Trophoblast cell (in vitro differentiated cells and primary cell): ENCODE data around the gene XYLT1.

Experiments used
- DNase-seq, 2 donors: peaks; one replicate each; pipeline ENCODE4 v3.0.0-alpha.2; 2016
- H2AFZ ChIP-seq: 2 replicates; pipeline ENCODE4 v1.6.1; 2013; ENCODE audit warnings: low read length, moderate library complexity, mild to moderate bottlenecking; ENCODE audit not compliant: insufficient read depth, poor library complexity
- H2AK5ac ChIP-seq: 2 replicates; pipeline ENCODE4 v1.6.1; 2013; ENCODE audit warnings: mild to moderate bottlenecking, low read length
- H2BK120ac ChIP-seq: 2 replicates; pipeline ENCODE4 v1.6.1; 2013; ENCODE audit warnings: low read length, mild to moderate bottlenecking, moderate library complexity; ENCODE audit not compliant: insufficient read depth, poor library complexity
- H2BK12ac ChIP-seq: 2 replicates; pipeline ENCODE4 v1.6.1; 2013; ENCODE audit warnings: mild to moderate bottlenecking, low read length, moderate library complexity
- H2BK5ac ChIP-seq: 2 replicates; pipeline ENCODE4 v1.6.1; 2013; ENCODE audit warnings: low read length, low read depth, moderate library complexity, mild to moderate bottlenecking; ENCODE audit not compliant: poor library complexity
- H3K14ac ChIP-seq: 2 replicates; pipeline ENCODE4 v1.6.1; 2013; ENCODE audit warnings: mild to moderate bottlenecking, low read length
- H3K18ac ChIP-seq: 2 replicates; pipeline ENCODE4 v1.6.1; 2013; ENCODE audit warnings: mild to moderate bottlenecking, low read length
- H3K23ac ChIP-seq: 2 replicates; pipeline ENCODE4 v1.6.1; 2013; ENCODE audit warnings: low read length
- H3K27ac ChIP-seq: 2 replicates; pipeline ENCODE4 v1.5.1; 2013; ENCODE audit warnings: low read depth, mild to moderate bottlenecking, inconsistent platforms, low read length, moderate library complexity
- H3K27me3 ChIP-seq: 2 replicates; pipeline ENCODE4 v1.6.1; 2013; ENCODE audit warnings: inconsistent platforms, mild to moderate bottlenecking, low read length, moderate library complexity; ENCODE audit not compliant: insufficient read depth
- H3K36me3 ChIP-seq, 2 experiments: 1 replicate in 1 of 2; 2 replicates in 1 of 2; pipeline ENCODE4 v1.6.1; 2013; ENCODE audit warnings: low read length in 2 of 2, mild to moderate bottlenecking in 2 of 2, moderate library complexity in 1 of 2; ENCODE audit not compliant: insufficient read depth in 2 of 2, control insufficient read depth in 1 of 2
- H3K4ac ChIP-seq: 2 replicates; pipeline ENCODE4 v1.6.1; 2013; ENCODE audit warnings: low read depth, mild to moderate bottlenecking, low read length, moderate library complexity
- H3K4me1 ChIP-seq, 2 experiments: 1 replicate in 1 of 2; 2 replicates in 1 of 2; pipeline ENCODE4 v1.6.1; 2013; ENCODE audit warnings: low read length in 2 of 2, mild to moderate bottlenecking in 2 of 2, moderate library complexity in 1 of 2; ENCODE audit not compliant: insufficient read depth in 2 of 2, control insufficient read depth in 1 of 2
- H3K4me2 ChIP-seq: 2 replicates; pipeline ENCODE4 v1.6.1; 2013; ENCODE audit warnings: inconsistent platforms, mild to moderate bottlenecking, low read length, moderate library complexity
- H3K4me3 ChIP-seq: 2 replicates; pipeline ENCODE4 v1.5.1; 2013; ENCODE audit warnings: mild to moderate bottlenecking, low read depth, low read length, inconsistent platforms
- H3K79me1 ChIP-seq: one replicate; pipeline ENCODE4 v1.6.1; 2013; ENCODE audit warnings: low read length
- H3K79me2 ChIP-seq: 2 replicates; pipeline ENCODE4 v1.6.1; 2013; ENCODE audit warnings: low read length, mild to moderate bottlenecking; ENCODE audit not compliant: control insufficient read depth, insufficient read depth, poor library complexity
- H3K9ac ChIP-seq: 2 replicates; pipeline ENCODE4 v1.6.1; 2013; ENCODE audit warnings: mild to moderate bottlenecking, low read length
- H3K9me3 ChIP-seq: 2 replicates; pipeline ENCODE4 v1.6.1; 2013; ENCODE audit warnings: low read depth, mild to moderate bottlenecking, control low read depth, inconsistent platforms, low read length; ENCODE audit not compliant: insufficient read depth
- H4K12ac ChIP-seq: 2 replicates; pipeline ENCODE4 v1.6.1; 2013; ENCODE audit warnings: low read depth, mild to moderate bottlenecking, low read length, moderate library complexity
- H4K8ac ChIP-seq: 2 replicates; pipeline ENCODE4 v1.6.1; 2013; ENCODE audit warnings: low read depth, mild to moderate bottlenecking, low read length, moderate library complexity
- H4K91ac ChIP-seq: one replicate; pipeline ENCODE4 v1.6.1; 2013; ENCODE audit warnings: low read depth, mild to moderate bottlenecking, low read length, moderate library complexity
- WGBS: extraction: QIAGEN DNeasy Blood & Tissue Kit; methylation state at CpG from one replicate; pipeline ENCODE4 v1.1.7; 2013; ENCODE audit warnings: missing lambda C conversion rate; ENCODE audit not compliant: insufficient read length, insufficient coverage; ENCODE audit errors: extremely low coverage; 5-methylcytosine and 5-hydroxymethylcytosine counted together

The XYLT1 gene

DNA sequence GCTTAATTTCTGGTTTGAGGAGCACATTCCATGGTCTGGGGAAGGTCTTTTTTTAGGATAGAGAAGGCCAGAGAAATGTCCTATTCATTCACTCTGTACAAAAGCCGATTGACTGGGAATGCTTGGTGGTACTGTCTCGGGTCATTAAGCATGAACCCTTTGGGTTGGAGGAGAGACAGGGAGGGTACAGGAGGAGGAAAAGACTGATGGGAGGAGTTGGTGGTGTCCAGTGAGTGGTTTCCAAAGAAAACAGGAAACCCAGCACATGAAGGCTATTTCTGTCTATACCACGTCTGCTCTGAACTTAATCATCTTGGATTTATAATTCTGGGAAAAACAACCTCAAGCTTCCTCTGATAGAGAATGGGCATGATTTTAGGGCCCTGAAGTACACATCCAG is 111.9 kb downstream of the XYLT1 start:
- H3K14ac ChIP-seq, result no peak overlapping the region
- H4K12ac ChIP-seq, result no peak overlapping the region
- no peaks in the 10 kb centered on the region for H3K36me3 ChIP-seq
- no peak overlapping the region for H2BK12ac ChIP-seq
- no CpG with 5 or more reads among the region's 3 CpGs for WGBS
- DNase-seq, result no peak
- no peak overlapping the region for H3K23ac ChIP-seq
- no peaks in the 10 kb centered on the region for H3K9me3 ChIP-seq
- H2BK5ac ChIP-seq, result no peak overlapping the region
- no peaks in the 10 kb centered on the region for H3K79me1 ChIP-seq
- no peaks in the 10 kb centered on the region for H3K27me3 ChIP-seq
- H2AK5ac ChIP-seq, result no peak overlapping the region
- H3K27ac ChIP-seq, result no peak overlapping the region
- no peaks in the 10 kb centered on the region for H3K4me1 ChIP-seq
- H3K4ac ChIP-seq, result no peak overlapping the region
- no peak overlapping the region for H4K91ac ChIP-seq
- no peak overlapping the region for H2BK120ac ChIP-seq
- H4K8ac ChIP-seq, result no peak overlapping the region
- no peak overlapping the region for H3K4me3 ChIP-seq
- no peaks in the 10 kb centered on the region for H3K79me2 ChIP-seq
- H2AFZ ChIP-seq, result no peak overlapping the region
- H3K18ac ChIP-seq, result no peak overlapping the region
- no peak overlapping the region for H3K4me2 ChIP-seq
- H3K9ac ChIP-seq, result no peak overlapping the region

GRCh38 chr16:17358355-17358754 is 112.4 kb downstream of the XYLT1 start:
- H3K4me2 ChIP-seq, result no peak overlapping the region
- H2BK5ac ChIP-seq, result no peak overlapping the region
- no peak for DNase-seq
- no peak overlapping the region for H4K8ac ChIP-seq
- H4K12ac ChIP-seq, result no peak overlapping the region
- no peaks in the 10 kb centered on the region for H3K27me3 ChIP-seq
- H3K23ac ChIP-seq, result no peak overlapping the region
- no peaks in the 10 kb centered on the region for H3K4me1 ChIP-seq
- no peak overlapping the region for H3K27ac ChIP-seq
- no peak overlapping the region for H3K18ac ChIP-seq
- no peaks in the 10 kb centered on the region for H3K36me3 ChIP-seq
- H2BK120ac ChIP-seq, result no peak overlapping the region
- H3K14ac ChIP-seq, result no peak overlapping the region
- H3K4me3 ChIP-seq, result no peak overlapping the region
- H3K9me3 ChIP-seq, result no peaks in the 10 kb centered on the region
- H2BK12ac ChIP-seq, result no peak overlapping the region
- H4K91ac ChIP-seq, result no peak overlapping the region
- no peak overlapping the region for H2AFZ ChIP-seq
- no peak overlapping the region for H3K4ac ChIP-seq
- no peak overlapping the region for H2AK5ac ChIP-seq
- no peaks in the 10 kb centered on the region for H3K79me1 ChIP-seq
- no peaks in the 10 kb centered on the region for H3K79me2 ChIP-seq
- no peak overlapping the region for H3K9ac ChIP-seq
- no CpG with 5 or more reads among the region's 8 CpGs for WGBS

DNA sequence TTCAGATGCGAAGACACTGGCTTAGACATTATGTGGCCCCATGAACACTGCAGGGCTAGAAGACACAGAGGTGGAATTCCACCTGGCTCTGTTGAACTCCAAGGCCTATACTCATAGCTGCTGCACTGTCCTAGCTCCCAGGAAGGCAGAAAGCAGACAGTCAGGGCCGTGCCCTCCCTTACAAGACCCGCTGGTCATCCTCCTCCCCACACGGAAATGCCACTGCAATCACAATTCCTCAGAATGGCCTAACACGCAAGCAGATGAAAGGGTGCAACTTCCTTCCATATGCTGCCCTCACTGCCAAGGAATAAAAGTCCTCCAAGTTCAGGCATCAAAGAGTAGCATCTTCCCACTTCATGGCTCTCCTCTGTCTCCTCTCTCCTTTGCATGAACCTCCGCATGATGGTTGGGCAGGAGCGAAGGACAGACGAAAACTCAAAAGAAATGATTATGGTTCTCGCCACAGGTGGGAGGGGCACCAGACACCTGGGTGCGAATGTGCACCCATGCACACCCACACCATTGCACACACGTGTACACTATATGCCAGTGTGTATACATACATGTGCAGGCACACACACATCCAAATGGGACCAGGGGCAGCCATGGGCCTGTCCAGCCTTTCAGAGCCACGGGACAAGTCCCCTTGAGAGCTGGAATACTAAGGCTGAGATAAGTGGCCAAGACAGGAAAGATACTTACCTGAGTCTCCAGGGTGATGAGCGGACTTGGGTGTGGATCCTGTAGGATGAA is 113.3 kb downstream of the XYLT1 start:
- no CpG with 5 or more reads among the region's 13 CpGs for WGBS
- Histone ChIP-seq H3K9me3 (no peaks in the 10 kb centered on the region), H4K91ac (no peak overlapping the region), H3K36me3 (no peaks in the 10 kb centered on the region), H3K79me1 (no peaks in the 10 kb centered on the region), H3K4me1 (no peaks in the 10 kb centered on the region), H2AFZ (no peak overlapping the region), H3K27ac (no peak overlapping the region), H3K27me3 (no peaks in the 10 kb centered on the region), H2BK120ac (no peak overlapping the region), H3K79me2 (no peaks in the 10 kb centered on the region), H3K4ac (no peak overlapping the region), H2BK5ac (no peak overlapping the region), H3K14ac (no peak overlapping the region), H3K18ac (no peak overlapping the region), H3K23ac (no peak overlapping the region), H4K12ac (no peak overlapping the region), H2AK5ac (no peak overlapping the region), H3K9ac (no peak overlapping the region), H4K8ac (no peak overlapping the region), H3K4me3 (no peak overlapping the region), H3K4me2 (no peak overlapping the region), H2BK12ac (no peak overlapping the region)
- no peak for DNase-seq

DNA sequence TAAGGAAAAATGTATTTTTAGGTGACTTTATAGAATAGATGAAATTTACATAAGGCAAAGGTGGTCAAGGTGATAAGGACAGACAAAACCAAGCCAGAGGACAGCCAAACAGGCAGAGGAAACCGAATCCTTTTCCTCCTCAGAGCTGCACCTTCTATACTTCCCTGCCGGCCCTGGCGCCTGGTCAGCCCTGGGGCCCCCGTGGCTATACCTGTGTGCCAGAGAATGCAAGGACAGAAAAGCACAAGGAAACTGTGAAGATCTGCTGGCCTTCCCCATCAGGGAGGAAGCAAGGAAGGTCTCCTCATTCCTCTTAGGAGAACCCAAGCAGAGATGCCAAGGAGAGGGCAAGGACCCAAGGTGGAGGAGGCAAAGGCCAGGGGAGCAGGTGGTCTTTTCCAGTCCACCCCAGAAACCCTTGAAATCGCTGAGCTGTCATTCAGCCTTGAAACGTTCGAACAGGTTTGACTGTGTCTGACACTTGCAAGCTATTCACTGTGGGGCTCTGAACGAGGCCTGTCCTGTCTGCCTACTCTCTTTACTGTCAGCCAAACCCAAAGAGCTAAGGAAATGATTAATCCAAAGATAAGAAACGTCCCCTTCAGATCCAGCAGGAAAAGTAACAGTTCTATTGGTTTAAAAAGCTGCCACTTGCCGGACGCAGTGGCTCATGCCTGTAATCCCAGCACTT is 114.4 kb downstream of the XYLT1 start:
- no peaks in the 10 kb centered on the region for H3K79me2 ChIP-seq
- H3K36me3 ChIP-seq, result no peaks in the 10 kb centered on the region
- no peak overlapping the region for H3K23ac ChIP-seq
- H2BK5ac ChIP-seq, result no peak overlapping the region
- no peak overlapping the region for H3K27ac ChIP-seq
- no peak overlapping the region for H4K12ac ChIP-seq
- WGBS, result no CpG with 5 or more reads among the region's 11 CpGs
- H3K4me1 ChIP-seq, result no peaks in the 10 kb centered on the region
- H2BK12ac ChIP-seq, result no peak overlapping the region
- H3K4me2 ChIP-seq, result no peak overlapping the region
- H2AFZ ChIP-seq, result no peak overlapping the region
- H3K9me3 ChIP-seq, result no peaks in the 10 kb centered on the region
- H3K14ac ChIP-seq, result no peak overlapping the region
- no peak overlapping the region for H4K8ac ChIP-seq
- no peak overlapping the region for H2AK5ac ChIP-seq
- no peaks in the 10 kb centered on the region for H3K27me3 ChIP-seq
- no peak overlapping the region for H3K4me3 ChIP-seq
- H3K79me1 ChIP-seq, result no peaks in the 10 kb centered on the region
- H3K9ac ChIP-seq, result no peak overlapping the region
- H2BK120ac ChIP-seq, result no peak overlapping the region
- DNase-seq, result no peak
- no peak overlapping the region for H3K4ac ChIP-seq
- H4K91ac ChIP-seq, result no peak overlapping the region
- no peak overlapping the region for H3K18ac ChIP-seq
